ENCODE results near the gene FBXL16.
"Not testable (repeated sequence)": the region's sequence is repeated elsewhere in the genome, so short reads cannot be mapped to it uniquely, and the experiment has no call there.

Gene FBXL16

DNA sequence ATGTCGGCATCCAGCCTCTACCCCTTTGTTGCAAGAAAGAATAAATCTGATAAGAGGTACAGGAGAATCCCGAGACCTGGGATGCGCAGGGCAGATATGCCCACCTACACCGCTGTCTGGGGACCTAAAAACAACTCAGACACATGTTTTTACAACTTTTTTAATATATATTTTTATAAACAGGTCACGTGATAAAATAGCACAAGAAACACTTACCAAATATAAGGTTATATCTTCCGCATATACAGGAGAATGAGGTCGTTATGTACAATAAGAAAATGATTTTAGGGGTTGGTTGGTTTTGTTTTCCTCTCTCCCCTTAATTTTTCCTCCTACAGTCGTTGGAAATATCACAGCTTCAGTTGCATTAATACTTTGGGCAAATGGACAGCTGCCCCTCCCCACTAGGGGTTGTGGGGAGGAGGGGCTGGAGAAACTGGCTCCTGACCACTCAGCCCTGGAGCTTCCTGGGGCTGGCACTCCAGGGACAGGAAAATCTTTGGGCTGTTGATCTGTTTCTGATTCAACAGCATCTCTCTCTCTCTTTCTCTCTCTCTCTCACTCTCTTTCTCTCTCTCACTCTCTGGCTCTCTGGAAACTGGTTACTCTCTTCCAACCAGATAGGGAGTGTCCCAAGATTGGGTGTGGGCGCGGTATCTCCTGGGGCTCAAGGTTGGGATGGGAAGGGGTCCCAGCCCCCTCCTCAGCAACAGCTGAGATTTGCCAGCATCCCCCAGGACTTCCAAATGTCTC lies 13.1 kb downstream of the FBXL16 start:
- TF ChIP-seq EZH2phosphoT487 (IDR thresholded peaks at IDR 0.05; ENCODE audit: low read length), result no peak
- DNase-seq, result no peak
- Histone ChIP-seq H3K9ac (ENCODE audit: low read length) (no peak overlapping the region), H4K20me1 (ENCODE audit: insufficient read depth, low read length) (no peaks in the 10 kb centered on the region), H3K36me3 (replicated peaks; ENCODE audit: insufficient read depth, low read length) (no peaks in the 10 kb centered on the region), H3K27ac (ENCODE audit: low read length) (no peak overlapping the region), H2AFZ (ENCODE audit: low read length) (no peak overlapping the region), H3K27me3 (replicated peaks; ENCODE audit: insufficient read depth, low read length) (peaks cover 54% of the 10 kb centered on the region), H3K4me1 (ENCODE audit: low read length) (peaks cover 5% of the 10 kb centered on the region), H3K9me3 (replicated peaks; ENCODE audit: insufficient read depth, low read length) (no peaks in the 10 kb centered on the region), H3F3A (ENCODE audit: insufficient read depth, low read length) (no peaks in the 10 kb centered on the region), H3K79me2 (ENCODE audit: low read length) (peaks cover 14% of the 10 kb centered on the region), H3K4me3 (ENCODE audit: low read length) (no peak overlapping the region), H3K9me2 (replicated peaks; ENCODE audit: insufficient read depth, low read length) (no peaks in the 10 kb centered on the region), H3K4me2 (ENCODE audit: low read depth, low read length) (no peak overlapping the region)

- not testable (repeated sequence) for H3K27ac ChIP-seq (ENCODE audit: low read length); H2AFZ ChIP-seq (ENCODE audit: low read length); H3K9ac ChIP-seq (ENCODE audit: low read length); H3K4me1 ChIP-seq (ENCODE audit: low read length); H3K4me3 ChIP-seq (ENCODE audit: low read length); H3K4me2 ChIP-seq (ENCODE audit: low read depth, low read length); H3F3A ChIP-seq (ENCODE audit: insufficient read depth, low read length); H3K9me3 ChIP-seq (replicated peaks; ENCODE audit: insufficient read depth, low read length); H4K20me1 ChIP-seq (ENCODE audit: insufficient read depth, low read length); DNase-seq; H3K36me3 ChIP-seq (replicated peaks; ENCODE audit: insufficient read depth, low read length); H3K9me2 ChIP-seq (replicated peaks; ENCODE audit: insufficient read depth, low read length)
- Histone ChIP-seq H3K27me3 (replicated peaks; ENCODE audit: insufficient read depth, low read length) (peaks cover 48% of the 10 kb centered on the region), H3K79me2 (ENCODE audit: low read length) (peaks cover 14% of the 10 kb centered on the region)
Observed at GRCh38 chr16:691242-691641, 14.4 kb downstream of the FBXL16 start.

DNA sequence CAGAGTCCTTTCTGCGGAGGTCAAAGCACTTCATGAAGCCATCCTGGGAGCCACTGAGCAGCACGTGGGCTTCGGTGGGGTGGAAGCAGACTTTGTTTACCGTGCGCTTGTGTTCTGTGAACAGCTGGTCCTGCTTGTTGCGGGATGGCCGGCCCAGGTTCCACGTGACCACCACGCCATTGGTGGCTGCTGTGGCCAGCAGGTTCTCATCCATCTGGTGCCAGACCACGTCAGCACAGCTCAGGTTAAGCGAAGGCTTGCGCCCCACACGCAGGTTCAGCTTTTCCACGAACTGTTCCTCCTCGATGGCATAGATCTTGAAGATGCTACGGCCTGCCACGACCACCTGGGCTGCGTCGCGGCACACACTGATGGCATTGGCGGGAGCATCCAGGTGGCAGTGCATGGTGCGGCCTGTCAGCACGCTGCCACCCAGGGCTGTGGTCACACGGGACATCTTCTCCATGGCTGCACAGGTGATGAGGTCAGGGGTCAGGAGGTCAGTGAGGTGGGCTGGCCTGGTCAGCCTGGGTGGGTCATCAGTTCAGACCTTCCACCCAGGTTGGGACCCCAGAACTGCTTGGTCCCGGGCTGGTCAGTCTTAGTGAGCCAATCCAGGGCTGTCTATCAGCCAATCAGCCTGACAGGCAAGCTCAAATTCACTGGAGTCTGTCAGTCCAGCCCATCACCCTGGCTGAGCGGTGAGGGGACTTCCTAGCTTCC lies 16.3 kb downstream of the FBXL16 start:
- peak overlapping the region; percentile 88 for H3K9ac ChIP-seq (ENCODE audit: low read length)
- no peaks in the 10 kb centered on the region for H3K9me3 ChIP-seq (replicated peaks; ENCODE audit: insufficient read depth, low read length)
- DNase-seq, result no peak
- H3K9me2 ChIP-seq (replicated peaks; ENCODE audit: insufficient read depth, low read length), result no peaks in the 10 kb centered on the region
- H4K20me1 ChIP-seq (ENCODE audit: insufficient read depth, low read length), result no peaks in the 10 kb centered on the region
- TF ChIP-seq EZH2phosphoT487 (IDR thresholded peaks at IDR 0.05; ENCODE audit: low read length), result no peak
- H2AFZ ChIP-seq (ENCODE audit: low read length), result peak overlapping the region; percentile 70
- peak overlapping the region; percentile 96 for H3K4me2 ChIP-seq (ENCODE audit: low read depth, low read length)
- H3K79me2 ChIP-seq (ENCODE audit: low read length), result peaks cover 14% of the 10 kb centered on the region
- H3K4me1 ChIP-seq (ENCODE audit: low read length), result peaks cover 5% of the 10 kb centered on the region
- H3K27me3 ChIP-seq (replicated peaks; ENCODE audit: insufficient read depth, low read length), result peaks cover 32% of the 10 kb centered on the region
- H3F3A ChIP-seq (ENCODE audit: insufficient read depth, low read length), result no peaks in the 10 kb centered on the region
- H3K27ac ChIP-seq (ENCODE audit: low read length), result peak overlapping the region; percentile 22; the same call in 1 of the 2 replicates
- no peaks in the 10 kb centered on the region for H3K36me3 ChIP-seq (replicated peaks; ENCODE audit: insufficient read depth, low read length)
- peak overlapping the region; percentile 95 for H3K4me3 ChIP-seq (ENCODE audit: low read length)

DNA sequence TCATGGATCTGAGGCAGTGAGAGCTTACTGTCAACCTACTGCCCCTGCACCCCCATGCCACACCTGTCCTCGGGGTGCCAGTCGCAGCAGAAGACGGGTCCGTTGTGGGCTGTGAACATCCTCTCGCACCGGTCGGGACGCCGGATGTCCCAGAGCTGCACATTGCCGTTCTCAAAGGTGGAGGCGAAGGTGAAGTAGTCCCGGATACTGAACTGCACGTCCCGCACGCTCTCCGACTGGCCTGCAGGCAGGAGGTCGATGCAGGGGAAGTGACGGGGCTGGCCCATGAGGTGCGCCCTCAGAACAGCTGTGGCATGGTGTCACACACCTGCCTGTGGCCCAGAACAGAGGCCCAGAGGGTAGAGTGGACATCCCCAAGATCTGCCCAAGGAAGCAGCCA lies 18.1 kb downstream of the FBXL16 start:
- Histone ChIP-seq H3K27me3 (replicated peaks; ENCODE audit: insufficient read depth, low read length) (peaks cover 17% of the 10 kb centered on the region), H3K9me2 (replicated peaks; ENCODE audit: insufficient read depth, low read length) (no peaks in the 10 kb centered on the region), H3F3A (ENCODE audit: insufficient read depth, low read length) (no peaks in the 10 kb centered on the region), H3K4me2 (ENCODE audit: low read depth, low read length) (no peak overlapping the region), H3K36me3 (replicated peaks; ENCODE audit: insufficient read depth, low read length) (no peaks in the 10 kb centered on the region), H3K79me2 (ENCODE audit: low read length) (peaks cover 27% of the 10 kb centered on the region), H3K27ac (ENCODE audit: low read length) (no peak overlapping the region), H3K4me3 (ENCODE audit: low read length) (no peak overlapping the region), H2AFZ (ENCODE audit: low read length) (no peak overlapping the region), H3K9me3 (replicated peaks; ENCODE audit: insufficient read depth, low read length) (no peaks in the 10 kb centered on the region), H4K20me1 (ENCODE audit: insufficient read depth, low read length) (no peaks in the 10 kb centered on the region), H3K4me1 (ENCODE audit: low read length) (peaks cover 5% of the 10 kb centered on the region), H3K9ac (ENCODE audit: low read length) (no peak overlapping the region)
- no peak for DNase-seq
- TF ChIP-seq EZH2phosphoT487 (IDR thresholded peaks at IDR 0.05; ENCODE audit: low read length) (no peak), CTCF (IDR thresholded peaks at IDR 0.05; ENCODE audit: low read length) (no peak), EZH2 (optimal IDR thresholded peaks at IDR 0.05; ENCODE audit: low read depth, low read length) (no peak)
